Mononuclear cell (primary cell): ENCODE results near the gene SDK1. TPM values are rescaled to one million over a fixed set of nuclear protein-coding genes. Genes with fewer than 3 reads are reported as not detected.

Source experiments
- H3K27me3 ChIP-seq: 2 replicates; pipeline ENCODE4 v1.6.0; 2011; ENCODE audit warnings: low read length, control low read depth; ENCODE audit not compliant: insufficient read depth
- H3K4me1 ChIP-seq: 2 replicates; pipeline ENCODE4 v1.5.1; 2011; ENCODE audit warnings: mild to moderate bottlenecking, low read length, control low read depth; ENCODE audit not compliant: insufficient read depth
- H3K4me3 ChIP-seq: 2 replicates; pipeline ENCODE4 v1.5.1; 2011; ENCODE audit warnings: mild to moderate bottlenecking, low read length, moderate library complexity
- H3K9me3 ChIP-seq: 2 replicates; pipeline ENCODE4 v1.5.1; 2011; ENCODE audit warnings: low read depth, mild to moderate bottlenecking, control low read depth, low read length
- total RNA-seq: library from RNA; depleted of rRNA; stranded (reverse); fragments of >200 nt; gene quantifications from one replicate; pipeline ENCODE4 v1.2.3, GENCODE V29; 2012

The SDK1 gene
- 0.31 TPM for total RNA-seq

- Histone ChIP-seq H3K9me3 (no peaks in the 10 kb centered on the region), H3K4me1 (peaks cover 17% of the 10 kb centered on the region), H3K4me3 (no peak within 1 kb of the TSS), H3K27me3 (peaks cover 50% of the 10 kb centered on the region)
Observed at GRCh38 chr7:3300651-3301448, at the start of gene SDK1. SDK1 (plus strand) TSS chr7:3301252; CDS start chr7:3301587, 335 bp downstream.

GRCh38 chr7:3254718-3255117, 46.3 kb upstream of the SDK1 start:
- H3K4me1 ChIP-seq = no peaks in the 10 kb centered on the region
- H3K27me3 ChIP-seq = no peaks in the 10 kb centered on the region
- no peak overlapping the region for H3K4me3 ChIP-seq
- H3K9me3 ChIP-seq = no peaks in the 10 kb centered on the region

- H3K9me3 ChIP-seq = no peaks in the 10 kb centered on the region
- H3K27me3 ChIP-seq = no peaks in the 10 kb centered on the region
- H3K4me1 ChIP-seq = no peaks in the 10 kb centered on the region
- no peak overlapping the region for H3K4me3 ChIP-seq
Observed at GRCh38 chr7:3259711-3260400, 41.2 kb upstream of the SDK1 start.

- no peaks in the 10 kb centered on the region for H3K4me1 ChIP-seq
- no peaks in the 10 kb centered on the region for H3K27me3 ChIP-seq
- H3K4me3 ChIP-seq = no peak overlapping the region
- H3K9me3 ChIP-seq = no peaks in the 10 kb centered on the region
Observed at GRCh38 chr7:3260401-3260715, 40.7 kb upstream of the SDK1 start.

- no peaks in the 10 kb centered on the region for H3K9me3 ChIP-seq
- H3K4me3 ChIP-seq = no peak overlapping the region
- no peaks in the 10 kb centered on the region for H3K4me1 ChIP-seq
- peaks cover 4% of the 10 kb centered on the region for H3K27me3 ChIP-seq
Observed at GRCh38 chr7:3264693-3265339, 36.2 kb upstream of the SDK1 start.

GRCh38 chr7:3265388-3265787, 35.7 kb upstream of the SDK1 start:
- no peak overlapping the region for H3K4me3 ChIP-seq
- no peaks in the 10 kb centered on the region for H3K4me1 ChIP-seq
- no peaks in the 10 kb centered on the region for H3K9me3 ChIP-seq
- peaks cover 4% of the 10 kb centered on the region for H3K27me3 ChIP-seq

GRCh38 chr7:3266240-3266639, 34.8 kb upstream of the SDK1 start:
- Histone ChIP-seq H3K9me3 (no peaks in the 10 kb centered on the region), H3K4me1 (no peaks in the 10 kb centered on the region), H3K4me3 (no peak overlapping the region), H3K27me3 (peaks cover 4% of the 10 kb centered on the region)

GRCh38 chr7:3267966-3268690, 32.9 kb upstream of the SDK1 start:
- H3K4me3 ChIP-seq = no peak overlapping the region
- H3K9me3 ChIP-seq = no peaks in the 10 kb centered on the region
- no peaks in the 10 kb centered on the region for H3K4me1 ChIP-seq
- H3K27me3 ChIP-seq = peaks cover 4% of the 10 kb centered on the region

- no peaks in the 10 kb centered on the region for H3K4me1 ChIP-seq
- H3K27me3 ChIP-seq = peaks cover 4% of the 10 kb centered on the region
- H3K9me3 ChIP-seq = no peaks in the 10 kb centered on the region
- H3K4me3 ChIP-seq = no peak overlapping the region
Observed at GRCh38 chr7:3270362-3270761, 30.7 kb upstream of the SDK1 start.

- H3K4me3 ChIP-seq = no peak overlapping the region
- no peaks in the 10 kb centered on the region for H3K4me1 ChIP-seq
- peaks cover 4% of the 10 kb centered on the region for H3K27me3 ChIP-seq
- H3K9me3 ChIP-seq = no peaks in the 10 kb centered on the region
Observed at GRCh38 chr7:3271298-3271697, 29.8 kb upstream of the SDK1 start.

GRCh38 chr7:3272691-3273141, 28.3 kb upstream of the SDK1 start:
- no peak overlapping the region for H3K4me3 ChIP-seq
- H3K9me3 ChIP-seq = no peaks in the 10 kb centered on the region
- peaks cover 4% of the 10 kb centered on the region for H3K27me3 ChIP-seq

GRCh38 chr7:3274131-3274530, 26.9 kb upstream of the SDK1 start:
- no peaks in the 10 kb centered on the region for H3K4me1 ChIP-seq
- no peaks in the 10 kb centered on the region for H3K9me3 ChIP-seq
- no peak overlapping the region for H3K4me3 ChIP-seq
- H3K27me3 ChIP-seq = no peaks in the 10 kb centered on the region

More at GRCh38 chr7:3272691-3273141, 28.3 kb upstream of the SDK1 start:
- H3K4me1 ChIP-seq = no peaks in the 10 kb centered on the region

GRCh38 chr7:3277604-3278572, 23.2 kb upstream of the SDK1 start:
- no peaks in the 10 kb centered on the region for H3K4me1 ChIP-seq
- H3K27me3 ChIP-seq = no peaks in the 10 kb centered on the region
- no peak overlapping the region for H3K4me3 ChIP-seq
- no peaks in the 10 kb centered on the region for H3K9me3 ChIP-seq
